Daoy (cell line): Measurements from ENCODE around the gene KIAA1143. TPM values are rescaled to one million over a fixed set of nuclear protein-coding genes. Genes with fewer than 3 reads are reported as not detected.

Experiments
- DNase-seq: peaks from one replicate; pipeline ENCODE4 v3.0.0-alpha.2; 2015; ENCODE audit warnings: low read depth
- total RNA-seq: library from RNA; depleted of rRNA; stranded (reverse); fragments of >200 nt; shearing (Covaris generic); gene quantifications from 2 replicates; pipeline ENCODE4 v1.2.3, GENCODE V29; 2014; rRNA removed

Gene KIAA1143
- total RNA-seq = 17.5 and 21.8 TPM in 2 replicates

DNA sequence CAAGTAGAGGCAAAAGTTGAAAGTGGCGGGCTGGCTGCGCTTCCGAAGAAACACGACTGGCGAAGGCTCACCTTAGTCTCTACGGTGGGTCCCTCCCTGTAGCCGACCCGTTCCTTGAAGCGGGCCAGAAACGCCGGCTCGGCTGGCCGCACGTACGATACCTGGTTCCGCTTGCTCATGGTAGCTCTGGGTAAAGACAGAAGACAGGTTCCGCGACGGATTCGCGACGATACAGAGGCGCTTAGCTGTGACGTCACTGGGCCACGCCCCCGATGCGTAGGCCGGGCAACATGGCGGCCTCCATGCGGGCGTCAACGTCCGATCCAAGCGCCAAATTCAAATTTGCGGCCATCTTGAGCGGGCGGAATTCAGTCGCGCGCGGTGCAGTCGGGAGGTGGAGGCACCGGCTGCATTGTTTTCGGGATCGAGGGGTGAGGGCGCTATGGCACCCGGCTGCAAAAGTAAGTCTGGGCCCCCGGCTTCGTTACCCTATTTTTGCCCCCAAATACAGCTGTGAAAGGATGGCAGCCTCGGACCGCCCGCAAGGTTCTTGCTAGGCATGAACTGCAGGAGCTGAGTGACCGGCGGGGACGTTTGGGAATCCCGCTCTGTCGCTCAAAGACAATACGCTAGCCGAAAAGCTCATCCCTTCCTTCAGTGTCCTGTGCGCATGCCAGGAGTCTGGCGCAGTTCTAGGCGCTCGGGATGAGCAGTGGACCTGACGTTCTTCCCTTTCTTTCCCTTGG is at the start of gene KIAA1143, which contains the start of gene KIF15:
KIAA1143 (minus strand) TSS at position 196 of the 746 bp plus-strand sequence; CDS start at position 179, 17 bp downstream.
KIF15 (plus strand) TSS at position 371 of the 746 bp plus-strand sequence; CDS start at position 443, 72 bp downstream.
- peak; percentile 97 for DNase-seq

DNA sequence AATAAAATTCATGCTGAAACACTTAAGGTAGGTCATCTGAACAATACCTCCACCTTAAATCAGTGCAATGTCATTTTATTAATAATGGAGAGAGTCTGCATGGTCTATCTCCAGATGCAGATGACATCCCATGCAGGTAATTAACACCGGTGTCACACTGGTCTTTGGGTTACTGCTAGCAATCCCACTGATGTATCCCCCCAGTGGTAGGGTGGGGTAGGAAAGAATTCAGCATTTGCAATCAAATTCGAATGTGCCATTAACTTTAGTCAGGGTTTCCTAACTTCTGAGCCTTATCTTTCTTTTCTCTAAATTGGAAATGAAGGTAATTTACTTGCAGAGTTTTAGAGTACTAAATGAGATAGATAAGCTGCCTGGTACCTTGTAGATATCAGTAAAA is 44.5 kb upstream of the KIAA1143 start:
- DNase-seq = no peak

DNA sequence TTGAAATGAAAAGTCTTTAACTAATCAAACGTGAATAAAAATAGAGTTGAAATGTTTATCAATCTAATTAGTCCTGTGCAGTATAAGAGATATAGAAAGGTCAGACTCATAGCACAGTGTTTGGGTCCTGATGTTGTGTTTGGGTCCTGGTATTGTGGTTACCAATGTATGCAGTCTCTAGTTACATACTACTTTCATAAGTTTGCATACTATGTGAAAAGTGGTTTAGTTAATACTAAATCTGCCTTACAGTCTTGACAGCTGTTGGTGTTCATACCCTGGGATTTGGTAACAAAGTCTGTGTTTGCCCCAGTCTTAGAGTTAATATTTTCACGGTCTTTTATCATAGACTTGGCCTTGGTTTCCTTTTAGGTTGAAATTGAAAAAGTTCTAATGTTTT is 41.9 kb upstream of the KIAA1143 start:
- DNase-seq = no peak

DNA sequence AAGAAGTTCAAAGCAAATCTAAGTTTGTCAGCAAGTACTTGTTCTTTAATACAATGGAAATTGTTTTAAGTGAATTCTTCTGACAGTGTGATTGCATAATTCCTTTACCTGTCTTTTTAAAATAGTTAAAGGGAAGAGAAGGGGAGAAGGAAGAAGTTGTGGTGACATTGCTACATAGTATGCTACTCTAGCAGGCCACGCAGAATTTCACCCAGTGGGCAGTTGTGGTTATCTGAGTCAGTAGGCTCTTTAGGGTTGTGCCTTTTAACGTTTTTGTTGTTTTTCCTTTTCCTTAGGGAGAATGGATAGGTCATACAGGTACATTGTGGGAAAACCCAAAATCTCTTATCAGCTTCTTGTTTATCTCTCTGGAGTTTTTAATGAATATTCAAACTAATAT is 40.6 kb upstream of the KIAA1143 start:
- no peak for DNase-seq

DNA sequence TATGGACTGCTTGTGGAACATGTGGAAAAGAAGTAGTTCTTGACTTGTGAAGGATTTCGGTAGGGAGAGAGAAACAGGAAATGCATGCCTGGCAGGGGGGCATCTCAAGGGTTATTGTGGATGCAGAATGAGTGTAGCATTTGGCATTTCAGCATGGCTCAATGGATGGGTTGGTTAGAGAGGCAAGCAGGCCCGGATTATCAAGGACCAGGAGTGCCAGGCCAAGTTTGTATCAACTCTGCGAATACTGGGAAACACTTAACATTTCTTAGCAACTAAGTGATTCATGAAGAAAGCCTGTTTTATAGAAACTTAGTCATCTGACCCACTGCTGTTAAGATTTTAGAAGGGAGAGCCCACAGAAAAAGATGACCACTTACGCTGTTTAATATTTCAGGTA is 33.8 kb upstream of the KIAA1143 start:
- DNase-seq = peak; percentile 2

DNA sequence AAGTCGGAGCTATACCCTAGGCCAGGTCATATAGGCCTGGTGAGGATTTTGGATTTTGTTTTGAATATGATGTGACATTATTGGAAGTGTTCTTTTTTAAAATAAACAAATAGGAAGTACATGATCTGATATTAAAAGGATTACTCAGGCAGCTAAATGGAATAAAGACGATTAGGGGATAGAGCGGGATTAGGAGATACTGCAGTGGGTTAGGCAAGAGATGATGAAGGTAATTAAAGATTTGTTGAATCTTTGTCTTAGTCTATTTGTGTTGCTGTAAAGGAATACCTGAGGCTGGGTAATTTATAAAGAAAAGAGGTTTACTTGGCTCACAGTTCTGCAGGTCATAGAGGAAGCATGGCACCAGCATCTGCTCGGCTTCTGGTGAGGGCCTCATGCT is 21.5 kb upstream of the KIAA1143 start:
- DNase-seq = no peak

DNA sequence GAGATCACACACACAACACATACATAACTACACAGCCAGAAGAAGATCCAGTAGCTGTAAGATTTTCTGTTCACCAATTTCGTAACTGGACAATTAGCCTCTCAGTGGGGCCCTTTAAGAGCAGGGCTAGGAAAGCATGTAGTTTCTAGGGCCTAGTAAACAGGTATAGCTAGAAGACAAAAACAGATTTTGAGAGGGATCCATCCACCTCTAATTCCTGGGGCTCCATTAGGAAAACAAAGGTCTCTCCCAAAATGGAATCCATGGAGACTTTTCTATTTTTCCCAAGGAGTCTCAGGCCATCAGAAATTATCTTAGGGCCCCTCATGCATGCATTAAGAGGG is 10.7 kb upstream of the KIAA1143 start:
- no peak for DNase-seq

DNA sequence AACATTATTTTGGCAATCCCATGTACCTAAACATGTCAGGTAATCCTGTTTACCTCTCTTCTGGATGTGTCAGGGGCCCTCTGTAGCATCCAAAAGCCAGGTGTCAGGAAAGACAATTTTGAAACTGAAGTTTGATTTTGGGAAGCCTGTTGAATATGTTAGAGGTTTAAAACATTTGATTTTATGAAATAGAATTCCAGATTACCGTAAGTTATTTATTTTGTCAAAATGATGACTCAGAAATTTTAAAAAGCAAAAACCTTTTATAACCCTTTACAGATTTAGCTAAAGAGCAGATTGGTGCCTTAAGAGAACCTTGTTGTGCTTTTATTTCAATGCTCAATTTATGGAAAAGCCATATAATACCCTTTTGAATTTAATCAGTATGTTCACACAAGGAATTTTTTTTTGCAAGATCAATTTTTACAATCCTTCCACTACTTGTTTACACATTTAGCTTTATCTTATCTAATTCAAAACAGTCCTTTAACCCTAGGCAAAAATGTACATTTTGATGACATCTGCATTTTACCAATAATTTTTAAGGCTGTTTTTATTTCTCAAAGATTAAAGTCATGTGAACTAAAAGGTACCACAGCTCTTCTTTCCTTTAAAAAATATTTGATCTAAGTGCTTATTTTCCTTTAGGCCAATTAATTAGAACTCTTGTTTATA is 10.1 kb upstream of the KIAA1143 start:
- DNase-seq = no peak

DNA sequence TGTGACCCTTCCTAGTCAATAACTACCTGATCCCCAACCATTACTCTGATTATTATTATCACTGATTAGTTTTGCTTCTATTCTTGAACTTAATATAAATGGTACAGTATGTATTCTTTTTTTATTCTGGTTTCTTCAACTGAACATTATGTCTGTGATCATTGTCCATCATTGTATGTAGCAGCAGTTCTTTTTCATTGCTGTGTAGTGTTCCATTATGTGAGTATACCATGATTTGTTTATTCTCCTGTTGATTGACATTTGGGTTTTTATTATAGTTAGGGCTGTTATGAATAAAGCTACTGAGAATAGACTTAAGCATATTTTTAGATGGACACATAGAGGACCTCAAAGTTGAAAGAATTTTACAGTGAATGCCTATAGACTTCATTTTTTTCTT is 2.8 kb upstream of the KIAA1143 start:
- DNase-seq = no peak

DNA sequence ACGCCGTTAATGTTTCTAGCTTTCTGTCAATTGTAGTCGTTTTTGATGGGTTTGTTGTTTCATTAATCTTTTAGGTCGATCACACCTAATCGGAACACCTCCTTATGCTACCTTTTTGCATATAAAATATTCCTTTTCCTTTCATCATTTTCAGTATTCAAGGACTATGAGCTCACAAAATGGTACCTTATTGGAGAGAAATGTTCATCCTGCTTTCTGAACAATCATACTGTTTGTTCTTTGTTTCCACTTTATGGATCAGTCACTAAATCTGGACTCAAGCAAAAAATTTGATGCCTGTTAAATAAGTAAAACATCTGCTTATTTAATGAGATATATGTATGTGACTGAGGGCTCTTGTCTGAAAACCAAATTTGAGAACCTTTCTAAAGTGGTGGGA is 1.3 kb upstream of the KIAA1143 start:
- DNase-seq = no peak

DNA sequence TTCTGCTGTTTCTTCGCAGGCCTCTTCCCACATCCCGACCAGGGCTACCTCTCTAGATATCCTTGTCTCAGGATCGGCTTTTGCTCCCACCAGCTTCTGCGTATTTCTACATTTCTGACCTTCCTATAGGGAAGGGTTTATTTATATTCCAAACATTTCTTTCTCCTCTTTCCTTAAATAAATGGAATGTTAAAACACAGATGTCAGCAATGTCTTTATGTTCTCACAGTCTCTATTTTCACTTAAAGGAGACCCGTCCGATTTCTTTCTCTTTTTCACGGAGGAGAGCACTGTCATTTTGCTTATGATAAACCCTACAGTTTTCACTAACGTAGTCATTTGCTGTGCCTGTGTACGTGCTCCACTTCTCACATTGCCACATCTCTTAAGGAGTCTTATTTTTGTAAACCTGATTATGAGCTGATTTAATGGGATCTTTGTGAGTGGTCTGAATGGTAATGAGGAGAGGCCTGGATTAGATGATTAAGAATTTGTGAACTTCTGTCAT is 805 bp upstream of the KIAA1143 start:
- peak; percentile 5 for DNase-seq

DNA sequence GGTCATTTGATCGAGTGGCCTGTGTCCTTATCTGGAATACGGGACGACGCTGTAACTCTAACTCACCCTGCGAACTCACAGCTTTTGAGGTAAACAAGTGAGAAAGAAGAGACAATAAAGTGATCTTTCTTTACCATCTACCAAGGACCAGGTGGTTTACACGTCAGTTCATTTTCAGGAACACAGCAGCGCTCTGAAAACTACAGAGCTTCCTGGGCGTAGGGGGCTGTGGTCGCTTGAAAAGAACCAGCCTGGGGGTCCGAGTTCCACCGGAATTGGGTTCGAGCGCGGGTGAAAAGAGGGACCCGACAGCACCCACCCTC is 357 bp downstream of the KIAA1143 start:
- DNase-seq = no peak

DNA sequence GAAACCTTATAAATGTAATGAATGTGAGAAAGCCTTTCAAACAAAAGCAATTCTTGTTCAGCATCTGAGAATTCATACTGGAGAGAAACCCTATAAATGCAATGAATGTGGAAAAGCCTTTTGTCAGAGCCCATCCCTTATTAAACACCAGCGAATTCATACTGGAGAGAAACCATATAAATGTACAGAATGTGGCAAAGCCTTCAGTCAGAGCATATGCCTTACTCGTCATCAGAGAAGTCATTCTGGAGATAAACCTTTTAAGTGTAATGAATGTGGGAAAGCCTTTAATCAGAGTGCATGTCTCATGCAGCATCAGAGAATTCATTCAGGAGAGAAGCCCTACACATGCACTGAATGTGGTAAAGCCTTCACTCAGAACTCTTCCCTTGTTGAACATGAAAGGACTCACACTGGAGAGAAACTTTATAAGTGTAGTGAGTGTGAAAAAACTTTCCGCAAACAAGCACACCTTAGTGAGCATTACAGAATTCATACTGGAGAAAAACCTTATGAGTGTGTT is 26.7 kb downstream of the KIAA1143 start:
- no peak for DNase-seq

DNA sequence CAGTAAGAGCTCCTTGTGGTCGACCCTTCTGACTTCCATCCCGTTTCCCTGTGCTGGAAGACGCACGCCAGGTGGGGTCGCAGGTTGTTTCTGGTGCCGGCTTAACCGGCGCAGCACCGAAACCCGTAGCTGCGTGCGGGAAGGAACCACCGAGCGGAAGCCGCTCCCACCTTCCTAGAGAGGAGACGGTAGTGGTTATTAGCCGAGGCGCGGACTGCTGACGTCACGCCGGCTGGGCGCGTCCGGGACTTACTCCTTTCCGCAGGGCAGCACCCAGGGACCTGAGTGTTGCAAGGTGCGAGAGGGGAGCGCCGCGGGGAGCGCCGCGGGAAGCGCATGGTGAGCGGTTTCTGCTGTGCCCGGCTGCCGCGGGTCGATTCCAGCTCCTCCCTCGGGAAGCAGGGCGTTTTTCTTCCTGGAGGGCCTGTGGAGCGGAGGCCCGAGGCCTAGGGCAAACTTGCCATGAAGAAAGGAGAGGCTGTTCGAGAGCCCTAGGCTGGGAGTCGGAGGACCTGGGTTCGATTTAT is 32.0 kb downstream of the KIAA1143 start, which contains the start of gene ZNF501:
ZNF501 (plus strand) TSS at position 252 of the 527 bp plus-strand sequence. CDS start 4,787 bp downstream, outside the sequence.
- peak; percentile 89 for DNase-seq

DNA sequence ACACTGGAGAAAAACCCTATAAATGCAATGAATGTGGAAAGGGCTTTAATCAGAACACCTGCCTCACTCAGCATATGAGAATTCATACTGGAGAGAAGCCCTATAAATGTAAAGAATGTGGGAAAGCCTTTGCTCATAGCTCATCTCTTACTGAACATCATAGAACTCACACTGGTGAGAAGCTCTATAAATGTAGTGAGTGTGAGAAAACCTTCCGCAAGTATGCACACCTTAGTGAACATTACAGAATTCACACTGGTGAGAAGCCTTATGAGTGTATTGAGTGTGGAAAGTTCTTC is 39.4 kb downstream of the KIAA1143 start:
- no peak for DNase-seq

DNA sequence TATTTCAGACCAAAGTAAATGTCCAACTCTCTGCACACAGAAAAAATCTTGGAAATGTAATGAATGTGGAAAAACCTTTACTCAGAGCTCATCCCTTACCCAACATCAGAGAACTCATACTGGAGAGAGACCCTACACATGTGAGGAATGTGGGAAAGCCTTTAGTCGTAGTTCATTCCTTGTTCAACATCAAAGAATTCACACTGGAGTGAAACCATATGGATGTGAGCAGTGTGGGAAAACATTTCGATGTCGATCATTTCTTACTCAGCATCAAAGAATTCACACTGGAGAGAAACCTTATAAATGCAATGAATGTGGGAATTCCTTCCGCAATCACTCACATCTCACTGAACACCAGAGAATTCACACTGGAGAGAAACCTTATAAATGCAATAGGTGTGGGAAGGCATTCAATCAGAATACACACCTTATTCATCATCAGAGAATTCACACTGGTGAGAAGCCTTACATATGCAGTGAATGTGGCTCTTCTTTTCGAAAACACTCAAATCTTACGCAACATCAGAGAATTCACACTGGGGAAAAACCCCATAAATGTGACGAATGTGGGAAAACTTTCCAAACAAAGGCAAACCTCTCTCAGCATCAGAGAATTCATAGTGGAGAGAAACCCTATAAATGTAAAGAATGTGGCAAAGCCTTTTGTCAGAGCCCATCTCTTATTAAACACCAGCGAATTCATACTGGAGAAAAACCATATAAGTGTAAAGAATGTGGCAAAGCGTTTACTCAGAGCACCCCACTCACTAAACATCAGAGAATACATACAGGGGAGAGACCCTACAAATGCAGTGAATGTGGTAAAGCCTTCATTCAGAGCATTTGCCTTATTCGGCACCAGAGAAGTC is 40.0 kb downstream of the KIAA1143 start:
- no peak for DNase-seq

DNA sequence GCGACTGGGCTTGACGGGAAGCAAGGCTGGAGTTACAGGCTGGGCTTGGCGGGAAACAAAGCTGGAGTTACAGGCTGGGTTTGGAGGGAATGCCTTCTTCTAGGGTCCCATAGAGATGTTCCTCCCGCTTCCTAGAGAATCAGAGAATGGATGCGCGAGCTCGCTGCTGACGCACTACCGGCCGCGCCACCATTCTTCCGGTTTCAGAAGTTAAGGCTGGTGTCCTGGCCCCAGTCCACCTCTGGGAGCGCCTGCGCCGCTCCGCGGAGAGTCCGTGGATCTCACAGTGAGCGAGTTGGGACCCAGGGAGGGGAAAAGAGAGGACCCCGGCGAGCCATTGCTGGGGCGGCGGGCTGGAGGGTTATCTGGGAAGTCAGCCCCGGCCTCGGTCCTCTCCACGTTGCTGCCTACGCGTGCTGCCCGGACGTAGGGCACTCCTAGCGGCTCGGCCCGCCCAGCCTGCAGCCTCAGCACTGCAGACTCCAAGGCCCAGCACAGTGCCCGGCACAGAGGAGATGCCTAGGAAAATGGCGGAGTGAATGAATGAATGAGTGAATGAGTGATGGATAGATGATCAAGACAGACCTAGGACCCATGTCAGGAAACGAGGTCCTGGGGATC is 48.9 kb downstream of the KIAA1143 start, which contains the start of gene ZNF502:
ZNF502 (plus strand) TSS at position 206 of the 621 bp plus-strand sequence. CDS start 7,602 bp downstream, outside the sequence.
- DNase-seq = peak; percentile 82
